ENCODE results near the gene PTPRF.

The PTPRF gene

DNA sequence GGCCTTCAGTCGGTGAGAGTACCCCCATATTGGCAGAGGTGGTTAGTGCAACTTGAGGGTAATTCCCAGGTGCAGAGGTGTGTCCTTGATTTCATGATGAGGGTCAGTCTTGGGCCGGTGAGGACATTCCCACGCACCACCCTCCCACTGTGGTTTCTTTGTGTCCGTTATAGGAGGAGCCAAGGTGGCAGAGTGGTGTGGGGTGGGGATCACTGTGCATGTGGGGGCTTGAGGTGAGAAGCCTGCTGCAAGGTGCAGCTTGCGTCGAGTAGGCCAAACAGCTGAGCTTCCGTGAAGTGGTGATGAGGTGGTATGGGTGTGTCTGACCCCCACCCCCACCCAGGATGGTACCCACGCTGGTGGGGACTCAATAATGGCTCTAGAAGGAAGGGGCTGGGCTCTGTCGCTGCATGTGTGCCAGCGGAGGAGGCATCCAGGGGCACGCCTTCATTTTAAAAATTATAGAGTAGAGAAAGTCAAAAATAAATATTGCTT, 6.2 kb downstream of the PTPRF start:
- DNase-seq (ENCODE audit: low read depth) = no peak
- no peak overlapping the region for H3K4me3 ChIP-seq (ENCODE audit: low read depth, low read length)
- TF ChIP-seq, protein P1, sequence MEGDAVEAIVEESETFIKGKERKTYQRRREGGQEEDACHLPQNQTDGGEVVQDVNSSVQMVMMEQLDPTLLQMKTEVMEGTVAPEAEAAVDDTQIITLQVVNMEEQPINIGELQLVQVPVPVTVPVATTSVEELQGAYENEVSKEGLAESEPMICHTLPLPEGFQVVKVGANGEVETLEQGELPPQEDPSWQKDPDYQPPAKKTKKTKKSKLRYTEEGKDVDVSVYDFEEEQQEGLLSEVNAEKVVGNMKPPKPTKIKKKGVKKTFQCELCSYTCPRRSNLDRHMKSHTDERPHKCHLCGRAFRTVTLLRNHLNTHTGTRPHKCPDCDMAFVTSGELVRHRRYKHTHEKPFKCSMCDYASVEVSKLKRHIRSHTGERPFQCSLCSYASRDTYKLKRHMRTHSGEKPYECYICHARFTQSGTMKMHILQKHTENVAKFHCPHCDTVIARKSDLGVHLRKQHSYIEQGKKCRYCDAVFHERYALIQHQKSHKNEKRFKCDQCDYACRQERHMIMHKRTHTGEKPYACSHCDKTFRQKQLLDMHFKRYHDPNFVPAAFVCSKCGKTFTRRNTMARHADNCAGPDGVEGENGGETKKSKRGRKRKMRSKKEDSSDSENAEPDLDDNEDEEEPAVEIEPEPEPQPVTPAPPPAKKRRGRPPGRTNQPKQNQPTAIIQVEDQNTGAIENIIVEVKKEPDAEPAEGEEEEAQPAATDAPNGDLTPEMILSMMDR (IDR thresholded peaks at IDR 0.05; ENCODE audit: low read depth, low read length, missing control alignments) = no peak

- H3K4me3 ChIP-seq (ENCODE audit: low read depth, low read length) = no peak overlapping the region
- DNase-seq (ENCODE audit: low read depth) = no peak
- TF ChIP-seq, protein P1 (IDR thresholded peaks at IDR 0.05; ENCODE audit: low read depth, low read length, missing control alignments) = no peak
These were observed 6.9 kb downstream of the PTPRF start for GRCh38 chr1:43537423-43538142.

GRCh38 chr1:43538143-43538487, 7.4 kb downstream of the PTPRF start:
- DNase-seq (ENCODE audit: low read depth) = no peak
- TF ChIP-seq, protein P1 (IDR thresholded peaks at IDR 0.05; ENCODE audit: low read depth, low read length, missing control alignments) = no peak
- H3K4me3 ChIP-seq (ENCODE audit: low read depth, low read length) = no peak overlapping the region

DNA sequence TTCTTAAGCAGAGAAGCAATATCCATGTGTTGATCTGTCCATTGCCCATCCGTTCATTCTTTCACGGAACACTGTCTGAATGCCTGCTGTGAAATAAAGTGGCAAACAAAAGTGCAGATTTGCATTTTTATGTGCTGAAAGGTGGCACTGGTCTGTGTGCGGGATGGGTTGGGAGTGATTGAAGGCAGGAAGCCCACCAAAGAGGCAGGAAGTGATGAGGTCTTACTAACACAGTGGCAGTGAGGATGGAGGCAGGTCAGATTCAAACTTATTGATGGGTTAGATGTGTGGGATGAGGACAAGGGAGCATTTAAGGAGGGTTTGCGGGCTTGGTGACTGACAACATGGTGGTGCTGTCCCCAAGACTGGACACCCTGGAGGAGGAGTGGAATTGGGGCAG, 8.3 kb downstream of the PTPRF start:
- DNase-seq (ENCODE audit: low read depth) = no peak
- TF ChIP-seq, protein P1 (IDR thresholded peaks at IDR 0.05; ENCODE audit: low read depth, low read length, missing control alignments) = no peak
- no peak overlapping the region for H3K4me3 ChIP-seq (ENCODE audit: low read depth, low read length)

DNA sequence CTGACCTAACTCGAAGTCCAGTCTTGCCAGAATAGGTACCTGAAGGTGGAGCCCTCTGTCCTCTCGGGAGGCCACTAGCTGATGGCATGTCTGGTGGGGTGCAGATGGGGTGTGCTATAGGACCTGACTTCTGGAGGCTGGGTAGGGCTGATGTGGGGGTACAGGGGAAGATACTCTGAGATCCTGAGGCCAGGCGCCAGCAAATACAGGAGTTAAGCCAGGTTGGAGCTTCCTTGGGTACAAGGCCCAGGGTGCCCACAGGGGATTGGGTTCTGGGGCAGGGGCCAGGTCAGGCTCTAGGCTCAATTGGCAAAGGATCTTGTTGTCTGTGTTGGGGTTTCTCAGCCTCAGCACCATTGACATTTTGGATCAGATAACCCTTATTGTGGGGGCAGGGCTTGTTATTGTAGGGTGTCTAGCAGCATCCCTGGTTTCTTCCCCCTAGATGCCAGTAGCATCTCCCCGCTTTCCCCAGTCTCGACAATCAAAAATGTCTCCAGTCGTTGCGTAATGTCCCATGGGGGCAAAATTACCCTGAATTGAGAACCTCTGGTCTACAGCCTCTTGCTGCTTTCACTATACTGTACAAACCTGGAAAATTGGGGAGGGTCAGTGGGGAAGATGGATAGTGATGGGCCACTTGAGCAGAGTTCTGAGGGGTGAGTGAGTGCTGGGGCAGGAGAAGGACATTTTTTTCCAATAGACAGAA, 9.2 kb downstream of the PTPRF start:
- TF ChIP-seq, protein P1 (IDR thresholded peaks at IDR 0.05; ENCODE audit: low read depth, low read length, missing control alignments) = no peak
- no peak for DNase-seq (ENCODE audit: low read depth)
- H3K4me3 ChIP-seq (ENCODE audit: low read depth, low read length) = no peak overlapping the region

GRCh38 chr1:43540653-43541071, 10.0 kb downstream of the PTPRF start:
- no peak for DNase-seq (ENCODE audit: low read depth)
- H3K4me3 ChIP-seq (ENCODE audit: low read depth, low read length) = no peak overlapping the region
- TF ChIP-seq, protein P1 (IDR thresholded peaks at IDR 0.05; ENCODE audit: low read depth, low read length, missing control alignments) = no peak
